Measurements from ENCODE around the gene CCDC83. TPM values are rescaled to one million over a fixed set of nuclear protein-coding genes. Genes with fewer than 3 reads are reported as not detected.

CCDC83 gene
- total and polyA plus RNA-seq, 2 donors (not counting 3 experiments of a cell fraction or from before 2014, with no cell fraction given): not detected

GRCh38 chr11:85886089-85887056 lies 31.2 kb downstream of the CCDC83 start:
- no TSS peak for BruUV-seq (replicated peaks)
- no peak for DNase-seq (ENCODE audit: low read depth, low spot score)
- H4K20me1 ChIP-seq (replicated peaks; ENCODE audit: control insufficient read depth, extremely low read depth, insufficient read depth, low read length): no peaks in the 10 kb centered on the region
- H3K27me3 ChIP-seq (ENCODE audit: control insufficient read depth in 2 of 2, insufficient read depth in 2 of 2, low read length in 2 of 2): peaks cover 2 to 4% of the 10 kb centered on the region in 2 experiments
- H3K36me3 ChIP-seq (ENCODE audit: control insufficient read depth in 2 of 2, extremely low read depth in 1 of 2, insufficient read depth in 2 of 2, low read length in 2 of 2): no peaks in the 10 kb centered on the region
- H3K4me2 ChIP-seq (ENCODE audit: insufficient read depth, low read length): no peak overlapping the region
- H3K4me3 ChIP-seq (replicated peaks in 1 of 3; ENCODE audit: insufficient read depth in 1 of 3, low read depth in 1 of 3, low read length in 3 of 3): no peak overlapping the region
- H3K4me1 ChIP-seq (ENCODE audit: control insufficient read depth, extremely low read depth, insufficient read depth, low read length): no peaks in the 10 kb centered on the region
- no peak overlapping the region for H3K9ac ChIP-seq (replicated peaks; ENCODE audit: extremely low read depth, insufficient read depth, low read length)
- no peaks in the 10 kb centered on the region for H3K9me3 ChIP-seq (replicated peaks; ENCODE audit: control insufficient read depth, insufficient read depth, low read length)
- H3K27ac ChIP-seq (ENCODE audit: insufficient read depth, low read depth, low read length): no peak overlapping the region
- CTCF ChIA-PET: interaction anchor here (0.8 to 1.1 kb wide), 2 partner anchors 12 to 31 kb away, joined by 3 read pairs; partner anchors contain the start of gene CCDC83
- POLR2A ChIA-PET: no interaction called here
- no peak overlapping the region for H2AFZ ChIP-seq (ENCODE audit: low read depth, low read length)
- FAIRE-seq: no peak
- TF ChIP-seq POLR2AphosphoS5 (IDR thresholded peaks at IDR 0.05; ENCODE audit: insufficient read depth, low read depth, low read length): no peak
- no peak for TF ChIP-seq JUN (IDR thresholded peaks at IDR 0.05; ENCODE audit: borderline replicate concordance, insufficient read depth, insufficient read length, low read depth)
- TF ChIP-seq POLR2A (IDR thresholded peaks at IDR 0.05; ENCODE audit: low read depth, low read length): no peak
- TF ChIP-seq, protein P1, sequence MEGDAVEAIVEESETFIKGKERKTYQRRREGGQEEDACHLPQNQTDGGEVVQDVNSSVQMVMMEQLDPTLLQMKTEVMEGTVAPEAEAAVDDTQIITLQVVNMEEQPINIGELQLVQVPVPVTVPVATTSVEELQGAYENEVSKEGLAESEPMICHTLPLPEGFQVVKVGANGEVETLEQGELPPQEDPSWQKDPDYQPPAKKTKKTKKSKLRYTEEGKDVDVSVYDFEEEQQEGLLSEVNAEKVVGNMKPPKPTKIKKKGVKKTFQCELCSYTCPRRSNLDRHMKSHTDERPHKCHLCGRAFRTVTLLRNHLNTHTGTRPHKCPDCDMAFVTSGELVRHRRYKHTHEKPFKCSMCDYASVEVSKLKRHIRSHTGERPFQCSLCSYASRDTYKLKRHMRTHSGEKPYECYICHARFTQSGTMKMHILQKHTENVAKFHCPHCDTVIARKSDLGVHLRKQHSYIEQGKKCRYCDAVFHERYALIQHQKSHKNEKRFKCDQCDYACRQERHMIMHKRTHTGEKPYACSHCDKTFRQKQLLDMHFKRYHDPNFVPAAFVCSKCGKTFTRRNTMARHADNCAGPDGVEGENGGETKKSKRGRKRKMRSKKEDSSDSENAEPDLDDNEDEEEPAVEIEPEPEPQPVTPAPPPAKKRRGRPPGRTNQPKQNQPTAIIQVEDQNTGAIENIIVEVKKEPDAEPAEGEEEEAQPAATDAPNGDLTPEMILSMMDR (IDR thresholded peaks at IDR 0.05; ENCODE audit: extremely low read depth in 1 of 2, insufficient read depth in 1 of 2, low read depth in 1 of 2, low read length in 2 of 2): no peak
- no peaks in the 10 kb centered on the region for H3K79me2 ChIP-seq (ENCODE audit: control insufficient read depth, insufficient read depth, low read length)
- intact Hi-C loops (cut with micrococcal nuclease) (no loop called here), dilution Hi-C loops (cut with MboI; ENCODE audit: extremely low pct_ligation_motif_present, low sequenced_read_pairs) (no loop called here)
- H3K9me1 ChIP-seq (replicated peaks; ENCODE audit: control insufficient read depth, extremely low read depth, insufficient read depth, low read length): no peaks in the 10 kb centered on the region

DNA sequence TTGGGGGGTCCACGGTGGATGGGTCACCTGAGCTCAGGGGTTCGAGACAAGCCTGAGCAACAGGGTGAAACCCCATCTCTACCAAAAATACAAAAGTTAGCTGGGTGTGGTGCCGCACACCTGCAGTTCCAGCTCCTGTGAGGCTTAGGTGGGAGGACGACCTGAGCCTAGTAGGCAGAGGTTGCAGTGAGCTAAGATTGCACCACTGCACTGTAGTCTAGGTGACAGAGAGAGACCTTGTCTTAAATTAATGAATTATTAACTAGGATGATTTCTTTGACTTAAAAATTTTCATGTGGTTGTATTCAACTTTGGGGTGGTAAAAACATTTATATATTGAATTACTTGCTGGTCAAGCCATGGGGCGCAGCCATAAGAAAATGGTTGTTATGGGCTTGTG lies 33.9 kb downstream of the CCDC83 start:
- intact Hi-C loops (cut with micrococcal nuclease): no loop called here

More for the DNA sequence above, 33.9 kb downstream of the CCDC83 start:
- no TSS peak for BruUV-seq (replicated peaks)
- ChIA-PET CTCF (no interaction called here), POLR2A (no interaction called here)
- no peak for TF ChIP-seq FOS (IDR thresholded peaks at IDR 0.05; ENCODE audit: borderline replicate concordance, insufficient read depth, low read length)
- TF ChIP-seq JUN (IDR thresholded peaks at IDR 0.05; ENCODE audit: borderline replicate concordance, insufficient read depth, insufficient read length, low read depth): no peak
- no peak for TF ChIP-seq EZH2 (IDR thresholded peaks at IDR 0.05; ENCODE audit: borderline replicate concordance, low read depth, low read length, severe bottlenecking)
- no peak for TF ChIP-seq POLR2A (IDR thresholded peaks at IDR 0.05; ENCODE audit: low read depth, low read length)
- TF ChIP-seq, protein P1 (IDR thresholded peaks at IDR 0.05; ENCODE audit: extremely low read depth in 1 of 2, insufficient read depth in 1 of 2, low read depth in 1 of 2, low read length in 2 of 2): no peak
- TF ChIP-seq MYC (IDR thresholded peaks at IDR 0.05; ENCODE audit: low read depth, low read length): no peak
- TF ChIP-seq MAX (IDR thresholded peaks at IDR 0.05; ENCODE audit: insufficient read depth, insufficient read length): no peak
- TF ChIP-seq GATA2 (IDR thresholded peaks at IDR 0.05; ENCODE audit: insufficient read depth, insufficient read length, low read depth, low read length): no peak
- TF ChIP-seq POLR2AphosphoS5 (IDR thresholded peaks at IDR 0.05; ENCODE audit: insufficient read depth, low read depth, low read length): no peak
- H3K4me1 ChIP-seq (ENCODE audit: control insufficient read depth, extremely low read depth, insufficient read depth, low read length): no peaks in the 10 kb centered on the region
- no peak overlapping the region for H3K4me3 ChIP-seq (replicated peaks in 1 of 3; ENCODE audit: insufficient read depth in 1 of 3, low read depth in 1 of 3, low read length in 3 of 3)
- H2AFZ ChIP-seq (ENCODE audit: low read depth, low read length): no peak overlapping the region
- no peaks in the 10 kb centered on the region for H3K36me3 ChIP-seq (ENCODE audit: control insufficient read depth in 2 of 2, extremely low read depth in 1 of 2, insufficient read depth in 2 of 2, low read length in 2 of 2)
- no peaks in the 10 kb centered on the region for H4K20me1 ChIP-seq (replicated peaks; ENCODE audit: control insufficient read depth, extremely low read depth, insufficient read depth, low read length)
- DNase-seq (ENCODE audit: low read depth, low spot score): no peak
- H3K9me3 ChIP-seq (replicated peaks; ENCODE audit: control insufficient read depth, insufficient read depth, low read length): no peaks in the 10 kb centered on the region
- H3K9ac ChIP-seq (replicated peaks; ENCODE audit: extremely low read depth, insufficient read depth, low read length): no peak overlapping the region
- no peak overlapping the region for H3K4me2 ChIP-seq (ENCODE audit: insufficient read depth, low read length)
- H3K27me3 ChIP-seq (ENCODE audit: control insufficient read depth in 2 of 2, insufficient read depth in 2 of 2, low read length in 2 of 2): peaks cover 3 to 4% of the 10 kb centered on the region in 2 experiments
- H3K9me1 ChIP-seq (replicated peaks; ENCODE audit: control insufficient read depth, extremely low read depth, insufficient read depth, low read length): no peaks in the 10 kb centered on the region
- no peak for FAIRE-seq
- dilution Hi-C loops (cut with MboI; ENCODE audit: extremely low pct_ligation_motif_present, low sequenced_read_pairs): no loop called here
- no peak overlapping the region for H3K27ac ChIP-seq (ENCODE audit: insufficient read depth, low read depth, low read length)
- no peaks in the 10 kb centered on the region for H3K79me2 ChIP-seq (ENCODE audit: control insufficient read depth, insufficient read depth, low read length)

All from endothelial cell of umbilical vein (primary cell).